NAMALWA (cell line): ENCODE results near the gene H2BK1.

Source experiments
- DNase-seq: peaks from one replicate; pipeline ENCODE4 v3.0.0-alpha.2; 2015; ENCODE audit warnings: low spot score

Gene H2BK1

DNA sequence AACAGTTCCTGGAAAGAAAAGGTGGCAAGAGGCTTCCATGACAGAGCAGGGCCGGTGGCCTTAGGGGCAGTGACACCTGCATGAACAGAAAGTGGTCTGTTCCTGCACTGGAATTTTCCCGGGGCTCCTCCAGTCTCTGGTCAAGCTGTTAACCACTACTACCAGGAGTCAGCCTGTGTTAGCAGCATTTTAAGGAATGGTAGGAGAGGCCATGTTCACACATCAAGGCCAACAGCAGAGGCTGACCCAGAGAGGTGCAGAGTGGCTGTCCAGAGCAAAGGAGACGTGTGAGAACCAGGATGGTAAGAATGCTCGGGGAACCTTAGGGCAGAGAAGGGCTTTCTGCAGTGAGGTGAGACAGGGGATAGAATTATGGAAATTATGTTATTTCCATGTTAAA, 8.5 kb downstream of the H2BK1 start:
- no peak for DNase-seq

DNA sequence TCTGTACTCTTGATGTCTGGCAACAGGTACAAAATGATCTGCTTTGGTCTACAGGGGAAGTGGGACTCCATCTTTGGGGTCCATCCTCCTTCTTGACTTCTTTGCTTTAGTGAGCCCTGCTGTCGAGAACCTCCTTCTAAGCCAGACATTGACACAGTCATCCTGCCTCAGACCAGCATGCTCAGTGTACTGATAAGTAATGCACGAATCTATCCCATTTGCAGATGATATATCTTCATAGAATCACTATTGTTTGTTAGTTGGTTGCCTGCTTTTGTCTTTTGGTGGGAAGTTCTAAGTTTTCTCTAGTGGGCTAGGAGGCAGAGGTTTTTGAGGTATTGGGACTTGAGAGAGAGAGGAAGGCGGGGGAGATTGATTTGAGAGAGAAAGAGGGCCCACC, 8.9 kb downstream of the H2BK1 start:
- no peak for DNase-seq

DNA sequence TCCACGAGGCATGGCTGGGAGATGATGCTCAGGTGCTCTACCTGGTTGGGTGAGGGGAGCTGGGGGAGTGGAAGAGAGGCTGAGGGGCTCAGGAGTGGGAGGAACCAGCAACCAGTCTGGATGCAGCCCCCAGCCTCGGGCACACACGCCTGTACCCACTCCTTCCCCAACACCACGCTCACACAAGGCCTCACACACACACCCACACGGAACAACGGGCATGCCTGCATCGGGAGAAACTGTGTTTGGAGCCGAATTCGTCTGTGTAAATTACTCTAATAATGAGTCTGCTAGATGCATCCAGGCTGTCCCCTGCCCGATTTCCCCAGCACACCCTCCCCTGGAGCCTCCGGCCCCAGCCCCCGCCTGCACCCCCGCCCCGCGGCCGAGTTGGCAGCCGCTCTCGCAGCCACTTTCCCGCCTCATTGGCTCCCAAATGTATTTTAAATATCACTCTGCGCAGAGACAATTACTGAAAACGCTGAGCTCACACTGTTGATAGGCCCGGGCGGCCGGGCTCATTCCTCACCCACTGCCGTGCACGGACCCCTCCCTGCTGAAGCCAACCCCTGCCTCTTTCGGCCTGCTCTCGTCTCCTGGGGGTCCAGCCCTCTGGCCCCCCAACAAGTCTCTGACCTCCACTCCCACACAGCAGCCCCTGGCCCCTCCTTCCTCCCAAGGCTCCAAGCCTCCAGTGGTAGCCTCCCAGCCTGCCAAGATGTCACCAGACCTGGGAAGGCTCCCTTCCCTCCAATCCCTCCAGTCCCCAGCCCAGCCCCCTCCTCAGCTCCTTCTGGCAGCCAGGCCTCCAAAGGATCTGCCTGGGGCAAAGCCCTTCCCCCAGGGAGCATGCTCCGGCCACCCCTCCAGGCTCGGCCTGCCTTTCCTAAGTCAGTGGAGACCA, 11.1 kb downstream of the H2BK1 start:
- no peak for DNase-seq

GRCh38 chr7:151197932-151198331, 12.4 kb downstream of the H2BK1 start:
- no peak for DNase-seq

GRCh38 chr7:151195616-151196450, 14.5 kb downstream of the H2BK1 start:
- DNase-seq, result no peak

DNA sequence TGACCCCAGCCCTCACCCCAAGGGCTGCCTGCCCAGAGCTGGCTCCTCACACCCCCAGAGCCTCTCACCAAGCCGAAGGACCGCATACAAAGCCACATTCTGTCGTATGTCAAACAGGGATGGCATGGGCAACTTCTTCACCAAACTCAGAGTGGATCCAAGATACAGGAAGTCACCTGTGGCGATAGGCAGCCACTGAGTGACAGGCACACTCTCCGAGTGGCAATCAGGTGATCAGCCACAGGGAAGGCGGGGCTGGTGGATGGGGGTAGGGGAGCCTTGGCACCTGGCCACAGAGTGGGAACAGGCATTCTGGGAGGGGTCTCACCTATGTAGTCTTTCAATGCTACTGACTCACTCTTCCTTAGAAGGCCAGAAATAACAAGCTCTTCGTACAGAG, 16.1 kb downstream of the H2BK1 start:
- DNase-seq, result no peak

GRCh38 chr7:151193203-151193978, 16.9 kb downstream of the H2BK1 start:
- no peak for DNase-seq

DNA sequence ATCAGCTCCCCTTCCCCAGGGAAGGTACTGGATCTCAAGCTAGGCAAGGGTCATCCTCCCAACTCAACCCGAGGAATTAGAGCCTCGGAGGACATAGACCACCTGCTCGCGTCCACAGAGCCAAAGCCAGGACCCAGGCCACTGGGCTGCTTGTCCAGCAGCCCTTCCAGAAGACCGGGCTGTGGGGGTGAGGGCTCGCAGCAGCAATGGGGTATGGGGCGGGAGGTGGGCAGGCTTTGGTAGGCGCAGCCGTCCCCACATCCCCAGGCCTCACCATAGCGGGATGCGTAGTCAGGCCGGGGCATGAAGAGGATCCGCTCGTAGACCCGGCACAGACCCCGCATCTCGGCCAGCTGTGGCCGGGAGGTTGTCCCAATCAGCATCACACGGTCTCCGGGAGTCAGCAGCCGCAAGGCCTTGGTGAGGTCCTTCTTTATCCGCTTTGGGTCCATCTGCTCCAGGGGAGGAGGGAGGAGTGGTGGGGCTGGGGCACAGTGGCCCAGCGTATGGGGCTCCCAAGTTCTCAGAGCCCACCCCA, 18.2 kb downstream of the H2BK1 start:
- no peak for DNase-seq

DNA sequence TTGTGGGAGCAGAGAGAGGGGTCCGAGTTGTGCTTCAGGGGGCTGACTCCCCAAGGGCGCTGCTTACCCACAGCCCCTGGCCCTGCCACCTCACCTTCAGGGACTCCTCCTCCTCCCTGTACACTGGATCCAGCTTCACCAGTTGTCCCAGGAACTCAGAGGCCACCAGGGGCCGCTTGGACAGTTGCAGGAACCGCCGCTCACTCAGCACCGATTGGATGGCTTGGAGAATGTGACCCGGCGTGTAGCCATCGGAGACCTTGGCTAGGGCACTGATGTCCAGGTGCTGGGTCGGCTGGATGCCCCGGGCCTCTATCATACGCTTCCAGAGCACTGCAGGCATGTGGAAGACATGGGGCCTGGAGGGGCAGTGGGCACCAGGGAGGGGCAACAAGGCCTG, 18.7 kb downstream of the H2BK1 start:
- no peak for DNase-seq

GRCh38 chr7:151189038-151189437, 21.2 kb downstream of the H2BK1 start:
- no peak for DNase-seq

GRCh38 chr7:151188252-151188542, 22.1 kb downstream of the H2BK1 start:
- DNase-seq, result peak; percentile 43

DNA sequence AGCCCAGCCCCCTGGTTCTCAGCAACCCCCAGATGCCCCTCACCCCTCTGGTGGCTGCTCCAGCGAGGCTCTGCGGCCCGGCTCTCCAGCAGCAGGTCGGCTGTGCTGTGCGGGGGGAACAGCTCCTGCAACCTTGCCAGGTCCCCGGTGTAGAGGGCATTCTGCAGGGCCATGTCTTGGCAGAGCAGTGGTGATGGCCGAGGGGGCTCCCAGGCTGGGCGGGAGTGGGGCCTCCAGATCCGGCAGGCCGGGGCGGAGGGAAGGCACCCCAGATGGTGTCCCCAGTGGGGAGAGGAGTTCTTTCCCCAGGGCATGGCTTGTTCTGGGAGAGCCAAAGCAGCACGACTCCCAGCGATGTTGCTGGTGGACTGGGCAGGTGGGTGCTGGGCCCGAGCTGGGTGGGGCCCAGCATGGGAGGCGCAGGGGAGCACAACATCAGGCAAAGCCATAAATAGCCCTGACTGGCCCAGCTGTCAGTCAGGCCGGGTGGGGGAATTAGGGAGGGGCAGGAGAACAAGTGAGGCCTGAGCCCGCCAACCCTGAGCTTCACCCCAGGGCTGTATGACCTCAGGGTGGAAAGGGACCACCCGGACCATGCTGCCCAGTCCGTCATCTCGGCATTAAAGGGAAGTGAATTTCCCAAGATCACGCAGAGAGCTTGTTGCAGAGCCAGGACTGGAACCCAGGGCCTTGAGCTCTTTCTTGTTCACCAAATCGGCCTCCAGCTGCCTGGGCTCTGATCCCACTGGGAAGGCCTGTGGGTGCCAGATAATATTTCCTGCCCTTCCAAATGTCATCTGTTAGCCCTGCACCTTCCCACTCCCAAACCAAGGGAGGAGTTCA, 22.7 kb downstream of the H2BK1 start:
- no peak for DNase-seq

DNA sequence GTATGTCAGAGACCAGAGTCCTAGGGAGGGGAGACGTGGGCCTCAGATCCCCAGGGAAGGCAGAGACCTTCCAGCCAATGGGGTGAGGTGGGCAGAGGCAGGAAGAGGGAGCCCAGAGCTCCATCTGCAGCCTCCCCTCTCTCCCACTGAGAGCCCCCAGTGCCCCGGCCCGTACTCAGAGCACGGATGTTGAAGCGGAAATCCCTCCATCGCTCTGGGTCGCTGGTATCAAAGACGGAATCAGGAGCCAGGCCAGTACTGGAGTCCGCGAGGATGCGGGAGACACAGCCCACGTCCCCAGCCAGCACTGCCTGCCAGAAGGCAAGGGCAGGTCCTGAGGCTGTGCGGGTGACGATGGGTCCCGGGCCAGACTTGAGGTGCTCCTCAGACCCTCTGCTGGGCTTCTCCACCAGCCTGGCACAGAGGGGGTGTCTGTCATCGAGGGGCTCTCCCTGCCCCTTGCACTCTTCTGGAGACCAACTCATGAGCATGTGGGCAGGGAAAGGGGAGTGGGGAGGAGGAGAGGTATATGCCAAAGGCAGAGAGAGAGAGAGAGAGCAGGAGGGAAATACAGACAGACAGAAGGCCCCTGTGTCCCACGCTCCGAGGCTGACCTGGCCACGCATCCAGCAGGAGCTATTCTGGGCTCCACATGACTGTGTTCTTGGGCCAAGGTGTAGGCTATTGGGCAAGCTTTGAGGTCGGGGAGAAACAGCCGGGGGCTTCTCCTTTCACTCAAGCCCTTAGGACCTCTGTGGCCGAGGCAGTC, 23.5 kb downstream of the H2BK1 start, which contains the start of gene ASB10:
ASB10 (minus strand) TSS at position 611 of the 769 bp plus-strand sequence; CDS start at position 491, 120 bp downstream.
- DNase-seq, result no peak

GRCh38 chr7:151185762-151186639, 24.3 kb downstream of the H2BK1 start:
- no peak for DNase-seq

DNA sequence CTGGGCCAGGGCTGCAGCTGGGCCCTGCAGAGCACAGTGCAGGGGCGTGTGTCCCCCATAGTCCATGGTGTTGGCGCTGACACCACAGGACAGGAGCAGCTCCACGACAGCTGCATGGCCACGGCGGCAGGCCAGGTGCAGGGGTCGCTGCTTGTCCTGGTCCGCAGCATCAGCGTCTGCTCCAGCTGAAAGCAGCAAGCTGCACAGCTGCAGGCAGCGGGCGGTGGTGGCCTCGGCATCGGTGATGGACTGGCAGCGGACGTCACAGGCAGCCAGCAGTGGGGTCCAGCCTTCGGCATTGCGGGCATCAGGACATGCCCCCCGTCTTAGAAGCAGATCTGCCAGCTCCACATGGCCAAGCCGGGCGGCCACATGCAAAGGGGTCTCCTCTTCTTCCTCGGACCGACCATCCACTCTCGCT, 29.3 kb downstream of the H2BK1 start:
- no peak for DNase-seq

DNA sequence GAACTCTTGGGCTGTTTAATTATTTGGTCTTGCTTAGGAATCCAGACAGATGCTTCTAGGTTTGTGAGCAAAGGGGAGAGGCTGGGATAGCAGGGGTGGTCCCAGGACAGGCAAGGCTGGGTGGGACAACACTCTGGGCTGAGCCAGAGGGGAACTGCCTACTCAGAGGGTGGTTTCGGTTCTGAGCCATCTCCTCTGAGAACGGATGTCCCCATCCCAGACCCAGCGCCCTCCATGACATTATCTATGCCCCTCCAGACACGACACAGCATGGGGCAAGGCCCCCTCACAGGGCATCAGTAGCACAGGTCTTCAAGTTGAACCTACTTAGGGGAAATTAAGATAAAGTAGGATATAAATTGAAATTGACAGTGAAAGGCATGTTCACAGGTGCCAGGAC, 30.3 kb downstream of the H2BK1 start:
- DNase-seq, result no peak

DNA sequence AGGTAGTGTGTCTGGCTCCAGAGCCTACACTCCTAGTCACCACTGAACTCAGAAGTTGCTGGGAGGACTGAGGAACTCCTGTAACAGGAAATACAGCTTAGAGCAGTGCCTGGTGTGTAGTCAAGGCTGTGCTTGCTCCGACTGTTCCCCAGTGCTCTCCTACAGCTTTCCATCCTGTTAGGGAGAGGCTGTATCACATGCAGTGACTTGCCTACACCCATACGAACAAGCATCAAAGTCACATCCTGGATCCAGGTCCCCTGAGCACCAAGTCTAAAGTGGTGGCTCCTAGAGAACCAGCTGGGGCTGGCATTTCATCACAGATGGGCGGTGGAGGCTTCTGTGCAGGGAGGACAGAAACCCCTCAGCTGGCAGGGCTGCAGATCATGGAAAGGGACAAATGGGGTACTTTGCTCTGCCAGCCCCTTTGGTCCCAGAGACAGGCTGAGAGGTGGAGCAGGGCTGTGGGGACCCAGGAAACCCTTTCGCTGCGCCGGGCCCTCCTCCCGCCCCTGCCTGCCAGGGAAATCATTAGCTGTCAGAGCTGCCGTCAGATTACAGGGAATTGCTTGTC, 30.9 kb downstream of the H2BK1 start:
- DNase-seq, result no peak

DNA sequence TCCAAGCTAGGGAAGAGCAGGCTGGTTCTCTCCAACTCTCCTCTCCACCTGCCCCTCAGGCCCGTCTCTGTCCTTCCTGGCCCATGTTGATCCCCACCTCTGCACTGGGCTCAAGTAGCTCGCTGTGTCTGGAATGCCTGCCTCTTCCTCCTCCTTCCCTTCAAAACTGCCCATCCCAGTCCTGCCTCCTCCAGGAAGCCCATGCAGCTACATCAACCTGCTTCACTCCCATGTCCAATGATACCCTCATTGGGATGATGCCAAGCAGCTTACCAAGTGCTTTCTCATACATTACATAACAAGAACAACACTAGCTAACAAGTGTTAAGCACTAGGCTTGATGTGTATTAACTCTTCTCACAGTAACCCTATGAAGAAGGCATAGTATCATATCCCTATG, 31.5 kb downstream of the H2BK1 start:
- no peak for DNase-seq

DNA sequence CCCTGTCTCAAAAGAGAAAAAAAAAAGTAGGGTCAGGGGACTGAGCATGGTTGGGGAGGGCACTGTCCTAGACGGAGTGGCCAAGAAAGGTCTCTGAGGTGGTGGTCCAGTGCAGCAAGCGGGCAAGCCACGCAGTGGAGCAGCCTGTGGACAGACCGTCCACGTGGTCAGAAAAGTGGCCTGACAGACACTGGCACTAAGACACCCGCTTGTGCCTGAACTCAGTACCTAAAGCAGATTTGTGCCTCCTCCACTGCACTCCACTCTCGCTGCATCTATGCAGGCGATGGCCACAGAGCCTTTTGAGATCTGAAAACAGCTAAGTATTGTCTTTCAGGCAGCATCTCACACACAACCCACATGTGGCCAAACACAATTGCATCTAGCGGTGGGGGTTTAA, 32.1 kb downstream of the H2BK1 start:
- DNase-seq, result no peak
